Pons (tissue), 1 donor: ENCODE measurements around the gene NOD2.

Experiments used
- DNase-seq: peaks from one replicate; pipeline ENCODE4 v3.0.0-alpha.2; 2016; ENCODE audit warnings: low spot score

The NOD2 gene

GRCh38 chr16:50670476-50670875 lies 22.9 kb upstream of the NOD2 start:
- no peak for DNase-seq

GRCh38 chr16:50671644-50672260 lies 21.7 kb upstream of the NOD2 start:
- no peak for DNase-seq

DNA sequence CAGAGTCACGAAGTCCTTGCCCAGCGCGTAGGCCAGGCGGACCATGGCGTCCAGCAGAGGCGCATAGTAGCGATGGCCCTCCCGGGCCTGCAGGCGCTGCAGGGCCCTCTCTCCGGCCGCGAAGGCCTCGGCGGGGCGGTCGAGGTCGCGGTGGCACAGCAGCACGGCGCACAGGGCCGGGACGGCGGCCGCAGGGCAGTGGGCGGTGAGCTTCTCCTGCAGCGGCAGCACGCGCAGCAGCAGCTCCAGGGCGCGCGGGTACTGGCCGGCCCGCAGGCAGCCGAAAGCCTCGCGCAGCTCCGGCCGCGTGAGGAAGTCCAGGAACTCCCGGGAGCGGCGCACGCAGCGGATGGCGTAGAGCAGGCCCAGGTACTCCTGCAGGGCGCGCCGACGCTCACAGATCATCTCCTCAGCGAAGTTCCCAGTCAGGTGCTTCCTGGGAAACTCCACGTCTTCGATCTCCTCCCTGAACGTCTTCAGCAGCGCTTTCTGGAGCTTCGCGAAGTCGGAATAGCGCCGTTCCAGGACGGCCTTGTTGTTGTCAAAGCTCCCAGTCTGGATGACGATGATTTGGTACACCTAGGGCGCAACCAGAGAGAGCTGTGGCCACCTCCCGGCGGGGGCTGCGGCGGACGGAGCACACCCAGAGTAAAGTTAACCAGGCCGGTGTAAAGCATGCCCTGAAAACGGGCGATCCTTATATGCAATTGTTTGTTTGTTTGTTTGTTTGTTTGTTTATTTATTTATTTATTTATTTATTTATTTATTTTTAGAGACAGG lies 19.7 kb upstream of the NOD2 start:
- no peak for DNase-seq

DNA sequence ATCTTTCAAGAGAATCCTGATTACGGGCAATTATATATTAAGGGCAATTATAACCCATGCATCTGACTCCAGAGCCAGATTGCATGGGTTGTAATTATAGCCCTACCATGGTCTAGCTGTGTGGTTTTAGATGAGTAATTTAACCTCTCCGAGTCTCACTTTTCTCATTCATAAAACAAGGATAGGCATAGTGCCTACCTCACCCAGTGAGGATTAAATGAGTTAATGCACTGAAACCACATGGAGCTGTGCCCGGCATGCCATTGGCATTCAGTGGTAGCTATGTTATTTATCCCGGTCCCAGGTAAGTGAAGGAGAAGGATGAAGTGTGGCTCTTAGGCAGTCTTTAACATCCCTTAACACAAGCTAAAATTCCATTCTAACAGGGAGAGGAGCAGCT lies 18.6 kb upstream of the NOD2 start:
- DNase-seq: no peak

- DNase-seq: no peak
Observed at GRCh38 chr16:50675686-50676610, 17.5 kb upstream of the NOD2 start.

- DNase-seq: no peak
Observed at GRCh38 chr16:50676684-50677225, 16.7 kb upstream of the NOD2 start.

DNA sequence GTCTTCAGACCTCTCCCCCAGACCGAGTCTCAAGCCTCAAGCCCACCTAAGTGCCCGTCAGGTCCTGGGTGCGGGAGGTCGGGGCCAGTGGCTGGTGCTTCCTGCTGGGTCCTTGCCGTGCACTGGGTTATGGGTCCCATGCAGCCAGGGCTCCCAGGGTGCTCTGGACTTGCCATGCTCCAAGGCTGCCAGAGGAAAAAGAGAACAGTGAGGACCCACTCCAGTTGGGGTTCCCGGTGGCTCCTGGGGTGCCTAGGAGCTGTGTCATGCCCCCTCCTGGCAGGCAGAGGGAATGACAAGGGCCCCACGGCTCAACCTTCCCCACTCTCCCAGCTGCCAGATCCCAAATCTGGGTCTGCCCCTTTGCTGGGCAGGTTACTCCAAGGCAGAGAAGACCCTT lies 16.1 kb upstream of the NOD2 start:
- DNase-seq: no peak

DNA sequence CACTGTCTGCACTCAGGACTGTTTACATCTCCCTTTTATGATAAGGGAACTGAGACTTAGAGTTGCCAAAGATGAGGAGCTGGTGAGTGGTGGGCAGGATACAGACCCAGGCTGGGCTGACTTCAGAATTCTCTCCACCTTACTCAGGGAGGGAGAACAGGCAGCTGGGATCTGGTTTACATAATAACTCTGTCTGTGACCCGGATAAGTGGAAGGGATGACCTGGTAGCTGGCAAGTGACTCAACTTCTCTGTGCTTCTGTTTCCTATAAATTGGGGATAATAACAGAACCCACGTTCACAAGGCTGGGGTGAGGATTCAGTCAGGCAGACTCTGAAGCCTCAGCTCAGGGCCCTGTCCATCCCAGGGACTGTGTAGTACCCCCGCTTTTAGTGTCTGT lies 14.9 kb upstream of the NOD2 start:
- no peak for DNase-seq

DNA sequence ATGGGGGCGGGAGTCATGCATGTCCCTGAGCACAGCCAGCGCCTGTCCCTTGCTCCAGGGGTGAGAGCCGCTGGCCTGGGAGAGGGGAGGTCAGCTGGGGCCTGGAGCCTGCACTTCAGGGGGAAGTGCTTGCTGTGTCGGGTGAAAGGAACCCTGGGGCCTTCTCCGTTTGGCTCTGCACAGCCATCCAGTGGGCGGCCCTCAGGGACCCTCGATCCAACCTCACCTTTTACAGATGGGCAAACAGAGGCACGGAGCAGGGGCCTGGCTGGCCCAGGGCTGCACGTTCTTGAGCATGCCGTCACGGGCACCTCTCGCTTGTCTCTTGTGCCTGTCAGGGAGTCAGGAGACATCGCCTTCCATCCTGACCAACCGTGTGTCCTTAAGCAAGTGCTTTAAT lies 14.1 kb upstream of the NOD2 start:
- no peak for DNase-seq

- no peak for DNase-seq
Observed at GRCh38 chr16:50679676-50680555, 13.5 kb upstream of the NOD2 start.

DNA sequence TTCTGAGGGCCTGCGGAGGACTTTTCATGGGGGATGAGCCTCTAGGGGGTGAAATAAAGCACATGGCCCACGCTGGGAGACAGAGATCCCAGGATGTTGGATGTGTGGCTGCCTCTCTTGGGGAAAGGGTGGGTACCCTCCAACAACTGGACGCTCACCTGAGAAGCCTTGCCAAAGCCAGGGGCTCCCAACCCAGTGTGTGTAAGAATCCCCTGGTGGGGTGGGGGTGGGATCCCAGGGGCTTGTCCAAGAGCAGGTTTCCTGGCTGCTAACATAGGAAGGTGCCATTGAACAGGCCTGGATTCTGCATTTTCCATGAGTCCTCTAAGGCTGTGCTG lies 12.9 kb upstream of the NOD2 start:
- DNase-seq: no peak

DNA sequence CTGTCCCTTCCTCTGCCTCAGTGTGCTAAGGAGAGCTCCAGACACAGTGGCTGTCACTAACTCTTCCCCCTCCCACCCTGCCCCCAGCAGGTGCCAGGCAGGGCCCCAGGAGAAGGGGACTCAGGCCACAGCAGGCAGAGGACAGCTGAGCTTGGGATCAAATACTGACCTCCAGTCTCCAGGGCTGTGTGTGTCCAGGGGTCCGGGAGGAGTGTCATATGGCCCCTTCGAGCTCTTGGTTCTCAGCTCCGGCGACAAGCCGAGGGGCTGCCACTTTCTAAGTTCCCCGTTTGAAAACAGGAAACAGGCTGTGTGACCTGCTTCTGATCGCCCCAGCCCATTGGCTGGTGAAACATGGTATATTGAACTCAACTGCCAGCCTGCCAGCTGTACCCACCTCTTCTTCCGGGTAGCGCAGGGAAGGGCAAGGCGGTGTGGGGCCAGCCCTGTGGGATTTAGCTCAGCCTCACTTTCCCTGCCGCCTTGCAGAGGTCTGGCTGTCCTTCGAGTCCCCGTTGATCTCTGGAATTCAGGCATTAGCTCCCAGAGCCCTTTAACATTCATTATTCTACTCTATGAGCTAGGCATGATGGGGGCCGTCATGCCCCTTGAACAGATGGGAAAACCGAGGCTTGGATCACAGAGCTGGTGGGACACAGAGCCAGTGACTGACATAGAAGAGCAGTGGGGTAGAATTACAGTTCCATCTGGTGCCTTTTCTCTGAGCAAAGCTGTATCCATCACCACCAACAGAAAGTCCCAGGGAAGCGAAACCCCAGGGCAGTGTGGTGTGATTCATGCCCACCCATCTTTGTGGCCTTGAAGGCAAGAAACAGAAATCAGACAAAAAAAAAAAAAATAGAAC lies 12.2 kb upstream of the NOD2 start, which contains the start of gene SNX20:
Gene SNX20 (minus strand): TSS at position 292 of the 865 bp plus-strand sequence. CDS start 3,786 bp downstream, outside the sequence.
- peak; percentile 45 for DNase-seq

DNA sequence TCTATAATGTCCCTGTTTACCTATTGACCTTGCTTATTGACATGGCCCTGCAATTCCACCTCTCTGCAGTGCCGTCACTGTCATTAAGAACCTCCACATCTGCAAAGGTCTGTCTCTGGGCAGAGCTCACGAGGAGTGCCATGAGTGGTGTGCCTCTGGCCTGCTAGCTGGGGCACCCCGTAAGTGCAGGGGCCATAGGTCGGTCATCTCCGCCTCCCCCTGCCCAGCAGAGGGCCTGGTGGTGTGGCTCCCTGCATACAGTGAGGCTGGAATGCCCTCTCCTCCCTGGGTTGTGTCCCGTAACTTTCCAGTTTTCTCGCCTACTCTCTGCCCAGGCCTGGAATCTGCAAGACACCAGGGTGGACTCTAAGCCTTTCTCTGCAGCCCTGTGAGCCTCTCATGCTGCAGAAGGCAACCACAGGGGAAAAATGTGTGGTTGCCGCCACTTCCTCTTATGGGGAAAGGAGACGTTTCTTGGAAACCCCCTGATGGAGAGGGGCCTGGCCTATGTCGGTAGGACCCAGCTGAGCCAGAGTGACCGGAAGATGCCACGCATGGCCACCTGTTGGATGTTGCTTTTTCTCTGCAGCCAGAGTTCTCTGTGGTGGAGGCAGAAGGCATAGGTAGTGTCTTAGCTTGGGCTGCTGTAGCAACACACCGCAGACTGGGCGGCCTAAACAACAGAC lies 9.6 kb upstream of the NOD2 start:
- DNase-seq: peak; percentile 68

- DNase-seq: no peak
Observed at GRCh38 chr16:50684823-50685461, 8.5 kb upstream of the NOD2 start.

DNA sequence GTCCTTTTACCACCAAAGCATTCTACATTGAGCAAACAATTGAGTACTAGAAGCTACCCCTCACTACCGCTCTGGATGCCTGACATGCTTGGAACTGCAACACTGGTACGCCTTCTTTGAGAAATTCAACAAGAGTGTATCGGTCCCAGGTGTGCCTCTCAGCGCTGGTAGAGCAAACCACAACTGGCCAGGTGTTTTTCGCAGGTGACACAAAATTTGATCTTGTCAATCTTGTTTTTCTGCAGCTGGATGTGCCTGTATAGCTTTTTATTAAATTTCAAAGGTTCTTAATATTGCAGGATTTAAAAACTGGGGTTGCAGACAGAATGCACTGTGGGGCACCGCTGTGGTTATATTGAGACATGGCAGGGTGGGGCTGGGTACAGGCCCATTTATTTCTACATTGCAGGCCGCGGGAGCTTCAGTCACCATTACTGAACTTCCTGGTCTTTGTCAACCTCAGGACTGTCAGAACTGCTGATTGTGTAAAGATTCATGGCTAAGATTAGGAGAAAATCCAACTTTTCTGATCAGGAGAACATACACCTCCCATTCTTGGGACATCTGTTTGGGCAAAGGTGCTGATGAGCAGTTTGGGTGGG lies 7.8 kb upstream of the NOD2 start:
- no peak for DNase-seq

- no peak for DNase-seq
Observed at GRCh38 chr16:50688083-50688482, 5.3 kb upstream of the NOD2 start.

GRCh38 chr16:50688867-50689266 lies 4.5 kb upstream of the NOD2 start:
- no peak for DNase-seq

- DNase-seq: no peak
Observed at GRCh38 chr16:50690177-50690576, 3.2 kb upstream of the NOD2 start.

GRCh38 chr16:50692644-50692998 lies 785 bp upstream of the NOD2 start:
- no peak for DNase-seq
